Measurements from ENCODE around the gene GALNT12. TPM values are rescaled to one million over a fixed set of nuclear protein-coding genes. Genes with fewer than 3 reads are reported as not detected.

Gene GALNT12
- total and polyA plus RNA-seq, 4 donors, result 0.16 to 1.4 (median 0.25) TPM; not detected in 1

DNA sequence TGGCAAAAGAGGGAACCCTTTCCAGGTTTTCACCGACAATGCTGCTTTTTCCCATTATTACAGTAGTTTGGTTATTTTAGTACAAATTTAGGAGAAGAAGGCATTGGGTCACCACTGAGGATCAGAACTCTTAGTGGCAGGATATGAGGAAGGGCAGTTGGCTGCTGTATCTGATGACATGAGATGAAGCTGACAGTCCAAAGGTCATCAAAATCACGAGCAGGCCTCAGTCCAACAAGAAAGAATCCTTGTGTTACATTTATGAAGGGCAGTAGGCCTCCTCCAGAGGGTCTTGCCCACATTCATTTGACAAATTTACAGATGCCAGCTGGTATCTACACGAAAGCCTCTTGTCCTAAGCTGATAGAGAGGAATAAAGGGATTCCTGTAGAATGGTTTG lies 86.7 kb downstream of the GALNT12 start:
- Histone ChIP-seq H3K9ac (ENCODE audit: low read depth in 1 of 2, low read length in 2 of 2) (no peak overlapping the region), H3K36me3 (ENCODE audit: control insufficient read depth in 4 of 4, insufficient read depth in 3 of 4, low read depth in 1 of 4, low read length in 3 of 4) (no peaks in the 10 kb centered on the region), H3K9me3 (ENCODE audit: control insufficient read depth in 4 of 4, low read length in 3 of 4) (peaks cover 0 to 2% (median under 1%) of the 10 kb centered on the region in 4 donors), H3K4me3 (ENCODE audit: low read depth in 1 of 3, low read length in 3 of 3) (no peak overlapping the region), H3K27me3 (ENCODE audit: control insufficient read depth in 4 of 4, insufficient read depth in 4 of 4, low read length in 3 of 4) (peaks cover 0 to 11% (median 0%) of the 10 kb centered on the region in 4 donors), H3K4me1 (ENCODE audit: control insufficient read depth in 4 of 4, insufficient read depth in 4 of 4, low read length in 3 of 4) (peaks cover 0 to 1% (median 0%) of the 10 kb centered on the region in 4 donors), H3K27ac (ENCODE audit: low read depth in 1 of 2, low read length in 2 of 2) (no peak overlapping the region)
- TF ChIP-seq YY1 (IDR thresholded peaks at IDR 0.05) (no peak), HNF4A (conservative IDR thresholded peaks at IDR 0.05) (no peak)
- no peak for DNase-seq (ENCODE audit: low spot score)
- WGBS, result 76% methylated on average over 3 of the region's 3 CpGs

GRCh38 chr9:98894761-98895160 lies 87.3 kb downstream of the GALNT12 start:
- TF ChIP-seq REST (IDR thresholded peaks at IDR 0.05) (no peak), JUND (IDR thresholded peaks at IDR 0.05) (no peak), MAX (IDR thresholded peaks at IDR 0.05) (no peak), ATF3 (IDR thresholded peaks at IDR 0.05) (no peak), HNF4A (conservative IDR thresholded peaks at IDR 0.05) (no peak), FOXA1 (IDR thresholded peaks at IDR 0.05) (no peak), TAF1 (conservative IDR thresholded peaks at IDR 0.05) (no peak), EGR1 (IDR thresholded peaks at IDR 0.05; ENCODE audit: low read depth in 2 of 2) (no peak), YY1 (IDR thresholded peaks at IDR 0.05) (no peak), RAD21 (IDR thresholded peaks at IDR 0.05) (no peak), SP1 (IDR thresholded peaks at IDR 0.05) (no peak), FOXA2 (IDR thresholded peaks at IDR 0.05) (no peak)
- TF ChIP-seq, protein P1, sequence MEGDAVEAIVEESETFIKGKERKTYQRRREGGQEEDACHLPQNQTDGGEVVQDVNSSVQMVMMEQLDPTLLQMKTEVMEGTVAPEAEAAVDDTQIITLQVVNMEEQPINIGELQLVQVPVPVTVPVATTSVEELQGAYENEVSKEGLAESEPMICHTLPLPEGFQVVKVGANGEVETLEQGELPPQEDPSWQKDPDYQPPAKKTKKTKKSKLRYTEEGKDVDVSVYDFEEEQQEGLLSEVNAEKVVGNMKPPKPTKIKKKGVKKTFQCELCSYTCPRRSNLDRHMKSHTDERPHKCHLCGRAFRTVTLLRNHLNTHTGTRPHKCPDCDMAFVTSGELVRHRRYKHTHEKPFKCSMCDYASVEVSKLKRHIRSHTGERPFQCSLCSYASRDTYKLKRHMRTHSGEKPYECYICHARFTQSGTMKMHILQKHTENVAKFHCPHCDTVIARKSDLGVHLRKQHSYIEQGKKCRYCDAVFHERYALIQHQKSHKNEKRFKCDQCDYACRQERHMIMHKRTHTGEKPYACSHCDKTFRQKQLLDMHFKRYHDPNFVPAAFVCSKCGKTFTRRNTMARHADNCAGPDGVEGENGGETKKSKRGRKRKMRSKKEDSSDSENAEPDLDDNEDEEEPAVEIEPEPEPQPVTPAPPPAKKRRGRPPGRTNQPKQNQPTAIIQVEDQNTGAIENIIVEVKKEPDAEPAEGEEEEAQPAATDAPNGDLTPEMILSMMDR (IDR thresholded peaks at IDR 0.05; ENCODE audit: low read depth, low read length, missing input control), result no peak
- TF ChIP-seq, protein P2, sequence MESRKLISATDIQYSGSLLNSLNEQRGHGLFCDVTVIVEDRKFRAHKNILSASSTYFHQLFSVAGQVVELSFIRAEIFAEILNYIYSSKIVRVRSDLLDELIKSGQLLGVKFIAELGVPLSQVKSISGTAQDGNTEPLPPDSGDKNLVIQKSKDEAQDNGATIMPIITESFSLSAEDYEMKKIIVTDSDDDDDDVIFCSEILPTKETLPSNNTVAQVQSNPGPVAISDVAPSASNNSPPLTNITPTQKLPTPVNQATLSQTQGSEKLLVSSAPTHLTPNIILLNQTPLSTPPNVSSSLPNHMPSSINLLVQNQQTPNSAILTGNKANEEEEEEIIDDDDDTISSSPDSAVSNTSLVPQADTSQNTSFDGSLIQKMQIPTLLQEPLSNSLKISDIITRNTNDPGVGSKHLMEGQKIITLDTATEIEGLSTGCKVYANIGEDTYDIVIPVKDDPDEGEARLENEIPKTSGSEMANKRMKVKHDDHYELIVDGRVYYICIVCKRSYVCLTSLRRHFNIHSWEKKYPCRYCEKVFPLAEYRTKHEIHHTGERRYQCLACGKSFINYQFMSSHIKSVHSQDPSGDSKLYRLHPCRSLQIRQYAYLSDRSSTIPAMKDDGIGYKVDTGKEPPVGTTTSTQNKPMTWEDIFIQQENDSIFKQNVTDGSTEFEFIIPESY (IDR thresholded peaks at IDR 0.05), result no peak

More at GRCh38 chr9:98894761-98895160, 87.3 kb downstream of the GALNT12 start:
- Histone ChIP-seq H3K36me3 (ENCODE audit: control insufficient read depth in 4 of 4, insufficient read depth in 3 of 4, low read depth in 1 of 4, low read length in 3 of 4) (no peaks in the 10 kb centered on the region), H3K27ac (ENCODE audit: low read depth in 1 of 2, low read length in 2 of 2) (no peak overlapping the region), H3K9me3 (ENCODE audit: control insufficient read depth in 4 of 4, low read length in 3 of 4) (peaks cover 0 to 2% (median under 1%) of the 10 kb centered on the region in 4 donors), H3K4me1 (ENCODE audit: control insufficient read depth in 4 of 4, insufficient read depth in 4 of 4, low read length in 3 of 4) (peaks cover 0 to 1% (median 0%) of the 10 kb centered on the region in 4 donors), H3K4me3 (ENCODE audit: low read depth in 1 of 3, low read length in 3 of 3) (no peak overlapping the region), H3K9ac (ENCODE audit: low read depth in 1 of 2, low read length in 2 of 2) (no peak overlapping the region), H3K27me3 (ENCODE audit: control insufficient read depth in 4 of 4, insufficient read depth in 4 of 4, low read length in 3 of 4) (peaks cover 0 to 11% (median 2%) of the 10 kb centered on the region in 4 donors)
- 78% methylated on average over 3 of the region's 3 CpGs for WGBS
- no peak for DNase-seq (ENCODE audit: low spot score)
